ENCODE results near the gene CTRB2. TPM values are rescaled to one million over a fixed set of nuclear protein-coding genes. Genes with fewer than 3 reads are reported as not detected.
A peak's percentile ranks its signal among the peaks of the same experiment; 100 is the strongest.

CTRB2 gene
- total RNA-seq, 2 donors from 2014 or later = not detected

GRCh38 chr16:75251280-75252048 is 44.5 kb upstream of the CTRB2 start, which contains the start of gene BCAR1:
BCAR1 (minus strand) TSS chr16:75251624; CDS start chr16:75251482, 142 bp downstream.
- Histone ChIP-seq H3K27ac (peak within 1 kb of the TSS; percentile 97 to 98), H3K9me3 (no peaks in the 10 kb centered on the region), H3K4me1 (peaks cover 0 to 95% of the 10 kb centered on the region in 2 donors), H3K27me3 (no peaks in the 10 kb centered on the region), H3K4me3 (peak within 1 kb of the TSS; percentile 79 to 90), H3K36me3 (no peaks in the 10 kb centered on the region)
- TF ChIP-seq CTCF (IDR thresholded peaks at IDR 0.05) = peak in 1 of 2 donors; percentile 24
- peak; percentile 86 for DNase-seq (ENCODE audit: low spot score)

GRCh38 chr16:75250809-75251279 is 43.9 kb upstream of the CTRB2 start:
- no peaks in the 10 kb centered on the region for H3K9me3 ChIP-seq
- no peaks in the 10 kb centered on the region for H3K36me3 ChIP-seq
- H3K27ac ChIP-seq = peak overlapping the region; percentile 97 to 98
- H3K4me1 ChIP-seq = peaks cover 0 to 95% of the 10 kb centered on the region in 2 donors
- TF ChIP-seq CTCF (IDR thresholded peaks at IDR 0.05) = no peak
- peak overlapping the region; percentile 79 to 90 for H3K4me3 ChIP-seq
- no peak for DNase-seq (ENCODE audit: low spot score)
- no peaks in the 10 kb centered on the region for H3K27me3 ChIP-seq

GRCh38 chr16:75250089-75250808 is 43.3 kb upstream of the CTRB2 start:
- peak overlapping the region; percentile 79 to 90 for H3K4me3 ChIP-seq
- TF ChIP-seq CTCF (IDR thresholded peaks at IDR 0.05) = no peak
- peaks cover 0 to 95% of the 10 kb centered on the region in 2 donors for H3K4me1 ChIP-seq
- no peaks in the 10 kb centered on the region for H3K36me3 ChIP-seq
- H3K27me3 ChIP-seq = no peaks in the 10 kb centered on the region
- H3K27ac ChIP-seq = peak overlapping the region; percentile 97 to 98
- DNase-seq (ENCODE audit: low spot score) = no peak
- H3K9me3 ChIP-seq = no peaks in the 10 kb centered on the region

- no peaks in the 10 kb centered on the region for H3K27me3 ChIP-seq
- H3K9me3 ChIP-seq = no peaks in the 10 kb centered on the region
- peak overlapping the region; percentile 97 to 98 for H3K27ac ChIP-seq
- TF ChIP-seq CTCF (IDR thresholded peaks at IDR 0.05) = no peak
- H3K4me1 ChIP-seq = peaks cover 0 to 95% of the 10 kb centered on the region in 2 donors
- H3K36me3 ChIP-seq = no peaks in the 10 kb centered on the region
- DNase-seq (ENCODE audit: low spot score) = no peak
- H3K4me3 ChIP-seq = peak overlapping the region in 1 of 2 donors; percentile 90
These were observed 42.5 kb upstream of the CTRB2 start for GRCh38 chr16:75249441-75249840.

- Histone ChIP-seq H3K27ac (peak overlapping the region; percentile 97 to 98), H3K4me3 (peak overlapping the region in 1 of 2 donors; percentile 90), H3K9me3 (no peaks in the 10 kb centered on the region), H3K27me3 (no peaks in the 10 kb centered on the region), H3K36me3 (no peaks in the 10 kb centered on the region), H3K4me1 (peaks cover 0 to 95% of the 10 kb centered on the region in 2 donors)
- no peak for TF ChIP-seq CTCF (IDR thresholded peaks at IDR 0.05)
- DNase-seq (ENCODE audit: low spot score) = no peak
These were observed 41.8 kb upstream of the CTRB2 start for GRCh38 chr16:75248536-75249380.

All from right atrium auricular region (tissue), 2 donors.